A549 (cell line): ENCODE measurements around the gene MAML2. TPM values are rescaled to one million over a fixed set of nuclear protein-coding genes. Genes with fewer than 3 reads are reported as not detected.

Source experiments
- ATAC-seq, 2 experiments: fragments of 200-7000 bp in 1 of 2; fragments of >200 bp in 1 of 2; cut with Nextera tagmentation in 1 of 2; cut with Tn5 transposase in 1 of 2; 3 replicates each; pipeline versions ENCODE4 v1.8.0 to v1.9.1; 2018 to 2020; ENCODE audit warnings: mild to moderate bottlenecking in 1 of 2, moderate library complexity in 1 of 2
- CTCF ChIA-PET: fragments of 300-600 bp; sonication (Branson Sonifier 250); formaldehyde crosslinking; extraction: SDS; loops from one replicate; lab custom pipeline; 2021; ENCODE audit warnings: antibody characterized with exemption, inconsistent platforms; lab: Yijun Ruan, JAX
- POLR2A ChIA-PET: fragments of 350-600 bp; formaldehyde crosslinking; extraction: SDS; loops from one replicate; lab custom pipeline; 2021; ENCODE audit warnings: antibody characterized with exemption, inconsistent platforms; lab: Yijun Ruan, JAX
- DNase-seq, 2 experiments: peaks; one replicate each; pipeline versions ENCODE4 v3.0.0 to v3.0.0-alpha.2; 2011 to 2016; ENCODE audit warnings: low read depth in 1 of 2, low spot score in 1 of 2
- FAIRE-seq: peaks from 2 replicates; lab custom pipeline; 2011; peaks lifted over from hg19 to GRCh38; lab: Jason Lieb, UNC
- H3K27ac ChIP-seq, 2 experiments: fragments of >200 bp; sonication (Bioruptor Twin); formaldehyde crosslinking; 3 replicates each; pipeline ENCODE4 v1.5.1; 2016 to 2017
- H3K4me1 ChIP-seq: fragments of >200 bp; sonication (Bioruptor Twin); formaldehyde crosslinking; 3 replicates; pipeline ENCODE4 v1.6.1; 2016
- H3K4me2 ChIP-seq: fragments of >200 bp; sonication (Bioruptor Twin); formaldehyde crosslinking; 3 replicates; pipeline ENCODE4 v1.6.1; 2016
- H3K4me3 ChIP-seq: fragments of >200 bp; sonication (Bioruptor Twin); formaldehyde crosslinking; 3 replicates; pipeline ENCODE4 v1.5.1; 2016
- H3K9me3 ChIP-seq: fragments of >200 bp; sonication (Bioruptor Twin); formaldehyde crosslinking; 3 replicates; pipeline ENCODE4 v1.6.1; 2016
- CBX2 ChIP-seq: fragments of 200-600 bp; sonication (generic); IDR thresholded peaks from 2 replicates; pipeline ENCODE4 v1.6.1; 2016; ENCODE audit warnings: low read depth, mild to moderate bottlenecking, borderline replicate concordance
- CEBPB ChIP-seq, 2 experiments: fragments of >200 bp in 1 of 2; sonication (Bioruptor Twin) in 1 of 2; formaldehyde crosslinking in 1 of 2; IDR thresholded peaks; 2 replicates each; pipeline ENCODE4 v1.6.1; 2012 to 2016
- CHD2 ChIP-seq: fragments of 150-350 bp; IDR thresholded peaks from 2 replicates; pipeline ENCODE4 v1.6.1; 2014; ENCODE audit warnings: low read length; ENCODE audit not compliant: partially characterized antibody
- EHF ChIP-seq: fragments of 250-450 bp; sonication (Bioruptor Pico); IDR thresholded peaks from 2 replicates; pipeline ENCODE4 v1.5.0; 2020; ENCODE audit warnings: mild to moderate bottlenecking
- EHMT2 ChIP-seq: fragments of 200-600 bp; sonication (generic); IDR thresholded peaks from 2 replicates; pipeline ENCODE4 v1.6.1; 2016; ENCODE audit warnings: antibody characterized with exemption, low read depth, mild to moderate bottlenecking, moderate library complexity
- EP300 ChIP-seq, 2 experiments: fragments of >200 bp; sonication (Bioruptor Twin); formaldehyde crosslinking; IDR thresholded peaks; 2 replicates in 1 of 2; 3 replicates in 1 of 2; pipeline ENCODE4 v1.6.1; 2016 to 2017
- FOSL2 ChIP-seq, 2 experiments: fragments of 450-650 bp in 1 of 2; fragments of >200 bp in 1 of 2; sonication (Bioruptor Twin) in 1 of 2; formaldehyde crosslinking; IDR thresholded peaks; 2 replicates each; pipeline versions ENCODE4 v1.5.0 to v1.6.1; 2016 to 2020; ENCODE audit warnings: mild to moderate bottlenecking in 1 of 2, moderate library complexity in 1 of 2
- HDAC2 ChIP-seq: fragments of 200-600 bp; sonication (generic); IDR thresholded peaks from 2 replicates; pipeline ENCODE4 v1.6.1; 2016
- HOXA7 ChIP-seq: fragments of 250-450 bp; sonication (Bioruptor Pico); IDR thresholded peaks from 2 replicates; pipeline ENCODE4 v1.5.0; 2020; ENCODE audit warnings: mild to moderate bottlenecking, moderate library complexity
- HOXB13 ChIP-seq: fragments of 250-450 bp; sonication (Bioruptor Pico); IDR thresholded peaks from 2 replicates; pipeline ENCODE4 v1.5.0; 2020; ENCODE audit warnings: low read depth, mild to moderate bottlenecking, moderate library complexity
- JUNB ChIP-seq: fragments of >200 bp; sonication (Bioruptor Twin); formaldehyde crosslinking; IDR thresholded peaks from 2 replicates; pipeline ENCODE4 v1.6.1; 2016
- MAFK ChIP-seq: fragments of 450-650 bp; IDR thresholded peaks from 2 replicates; pipeline ENCODE4 v1.6.1; 2014; ENCODE audit not compliant: partially characterized antibody
- NR3C1 ChIP-seq: fragments of >200 bp; sonication (Bioruptor Twin); formaldehyde crosslinking; IDR thresholded peaks from 3 replicates; pipeline ENCODE4 v1.6.1; 2017
- PHF8 ChIP-seq: fragments of 200-600 bp; sonication (generic); IDR thresholded peaks from 2 replicates; pipeline ENCODE4 v1.6.1; 2016; ENCODE audit warnings: low read depth, mild to moderate bottlenecking, antibody characterized with exemption, moderate library complexity, borderline replicate concordance
- RAD21 ChIP-seq, 2 experiments: fragments of >200 bp in 1 of 2; sonication (Bioruptor Twin) in 1 of 2; formaldehyde crosslinking in 1 of 2; IDR thresholded peaks in 1 of 2; conservative IDR thresholded peaks in 1 of 2; 2 replicates in 1 of 2; 3 replicates in 1 of 2; pipeline ENCODE4 v1.6.1; 2012 to 2018; ENCODE audit warnings: inconsistent platforms in 1 of 2
- RCOR1 ChIP-seq: fragments of 150-350 bp; IDR thresholded peaks from 2 replicates; pipeline ENCODE4 v1.6.1; 2014; ENCODE audit warnings: antibody characterized with exemption, low read length, low read depth
- RNF2 ChIP-seq: fragments of 200-600 bp; sonication (generic); IDR thresholded peaks from 2 replicates; pipeline ENCODE4 v1.6.1; 2016; ENCODE audit warnings: low read depth, mild to moderate bottlenecking, antibody characterized with exemption, moderate library complexity, borderline replicate concordance
- TFCP2L1 ChIP-seq: fragments of 250-450 bp; sonication (Bioruptor Pico); IDR thresholded peaks from 2 replicates; pipeline ENCODE4 v1.5.0; 2021; ENCODE audit warnings: mild to moderate bottlenecking
- TP53 ChIP-seq: fragments of 250-450 bp; sonication (Bioruptor Pico); IDR thresholded peaks from 2 replicates; pipeline ENCODE4 v1.5.0; 2021; ENCODE audit warnings: mild to moderate bottlenecking, moderate library complexity
- ZNF302 ChIP-seq: fragments of 250-450 bp; sonication (Bioruptor Pico); IDR thresholded peaks from 2 replicates; pipeline ENCODE4 v1.9.0; 2021; ENCODE audit warnings: inconsistent platforms, mild to moderate bottlenecking, moderate library complexity
- WGBS: methylation state at CpG from one replicate; pipeline ENCODE4 v1.1.6; 2017; ENCODE audit errors: missing lambda C conversion rate; 5-methylcytosine and 5-hydroxymethylcytosine counted together
- polyA plus RNA-seq, 4 experiments: library from polyadenylated mRNA; depleted of rRNA in 3 of 4; stranded (reverse); fragments of >200 nt; fragmentation: RNase III in 1 of 4; extraction: RNeasy Plus Mini Kit Qiagen cat#74134 plus additional on column Dnase treatment in 1 of 4; gene quantifications; 2 replicates in 3 of 4; 3 replicates in 1 of 4; pipeline ENCODE4 v1.2.3, GENCODE V29; 2011 to 2017
- TF ChIP-seq, protein P1 (sequence below): fragments of 250-450 bp; sonication (Bioruptor Pico); IDR thresholded peaks from 2 replicates; pipeline ENCODE4 v1.5.0; 2021; ENCODE audit warnings: mild to moderate bottlenecking, moderate library complexity, borderline replicate concordance
- TF ChIP-seq, protein P2 (sequence below): fragments of 250-450 bp; sonication (Bioruptor Pico); IDR thresholded peaks from 2 replicates; pipeline ENCODE4 v1.5.0; 2020; ENCODE audit warnings: low read depth, mild to moderate bottlenecking, moderate library complexity
- TF ChIP-seq, protein P3 (sequence below): IDR thresholded peaks from 2 replicates; pipeline ENCODE4 v1.6.1; 2012
- TF ChIP-seq, protein P4 (sequence below): fragments of 450-650 bp; IDR thresholded peaks from 2 replicates; pipeline ENCODE4 v1.6.1; 2014; ENCODE audit warnings: antibody characterized with exemption
- TF ChIP-seq, protein P5 (sequence below): fragments of 150-350 bp; IDR thresholded peaks from 2 replicates; pipeline ENCODE4 v1.6.1; 2014; ENCODE audit warnings: low read depth, mild to moderate bottlenecking, low read length
- TF ChIP-seq, protein P6 (sequence below): fragments of >200 bp; sonication (Bioruptor Twin); formaldehyde crosslinking; IDR thresholded peaks from 2 replicates; pipeline ENCODE4 v1.6.1; 2016

MAML2 gene
- polyA plus RNA-seq, 2 of the 4 experiments (the other 2 are of a cell fraction): 1.5 to 2.5 TPM

DNA sequence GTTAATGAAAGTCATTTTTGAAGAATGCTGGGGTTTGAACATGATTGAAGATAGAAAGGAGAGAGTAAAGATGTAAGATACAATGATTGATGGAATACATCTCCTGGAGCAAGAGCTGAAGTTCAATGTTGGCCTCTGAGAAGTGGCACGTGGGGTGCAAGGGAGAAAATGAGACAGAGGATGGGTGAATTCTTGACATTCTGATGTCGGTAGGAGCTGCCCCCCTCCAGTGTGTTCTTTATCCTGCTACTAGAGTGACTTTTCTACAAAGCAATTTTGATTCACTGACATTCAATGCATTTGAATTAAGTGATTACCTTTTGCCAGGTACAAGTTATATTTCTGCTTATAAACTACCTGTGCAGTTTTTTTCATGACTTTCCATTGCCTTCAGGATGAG, 260.1 kb downstream of the MAML2 start:
- CTCF ChIA-PET: interaction anchor here (1.7 kb wide), 1 partner anchor 28 kb away, joined by 4 read pairs; no protein-coding TSS in a partner anchor
- H3K27ac ChIP-seq: no peak overlapping the region
- H3K4me1 ChIP-seq: no peaks in the 10 kb centered on the region
- no peak overlapping the region for H3K4me2 ChIP-seq
- no peak overlapping the region for H3K4me3 ChIP-seq
- POLR2A ChIA-PET: no interaction called here
- WGBS: 87% methylated on average over 2 of the region's 2 CpGs
- FAIRE-seq (no peak), ATAC-seq (no peak), DNase-seq (no peak)
- H3K9me3 ChIP-seq: no peaks in the 10 kb centered on the region
- TF ChIP-seq NR3C1 (no peak), MAFK (no peak), TP53 (CRISPR knock-in tag) (no peak), RCOR1 (no peak), RNF2 (no peak), HOXA7 (no peak), TFCP2L1 (CRISPR knock-in tag) (no peak), HOXB13 (CRISPR knock-in tag) (no peak), RAD21 (conservative IDR thresholded peaks at IDR 0.05 in 1 of 2, IDR thresholded peaks at IDR 0.05 in 1 of 2) (no peak), CEBPB (IDR thresholded peaks at IDR 0.05) (no peak), ZNF302 (CRISPR knock-in tag) (no peak)
- TF ChIP-seq, protein P1, sequence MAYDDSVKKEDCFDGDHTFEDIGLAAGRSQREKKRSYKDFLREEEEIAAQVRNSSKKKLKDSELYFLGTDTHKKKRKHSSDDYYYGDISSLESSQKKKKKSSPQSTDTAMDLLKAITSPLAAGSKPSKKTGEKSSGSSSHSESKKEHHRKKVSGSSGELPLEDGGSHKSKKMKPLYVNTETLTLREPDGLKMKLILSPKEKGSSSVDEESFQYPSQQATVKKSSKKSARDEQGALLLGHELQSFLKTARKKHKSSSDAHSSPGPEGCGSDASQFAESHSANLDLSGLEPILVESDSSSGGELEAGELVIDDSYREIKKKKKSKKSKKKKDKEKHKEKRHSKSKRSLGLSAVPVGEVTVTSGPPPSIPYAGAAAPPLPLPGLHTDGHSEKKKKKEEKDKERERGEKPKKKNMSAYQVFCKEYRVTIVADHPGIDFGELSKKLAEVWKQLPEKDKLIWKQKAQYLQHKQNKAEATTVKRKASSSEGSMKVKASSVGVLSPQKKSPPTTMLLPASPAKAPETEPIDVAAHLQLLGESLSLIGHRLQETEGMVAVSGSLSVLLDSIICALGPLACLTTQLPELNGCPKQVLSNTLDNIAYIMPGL (CRISPR knock-in tag): no peak
- TF ChIP-seq, protein P2, sequence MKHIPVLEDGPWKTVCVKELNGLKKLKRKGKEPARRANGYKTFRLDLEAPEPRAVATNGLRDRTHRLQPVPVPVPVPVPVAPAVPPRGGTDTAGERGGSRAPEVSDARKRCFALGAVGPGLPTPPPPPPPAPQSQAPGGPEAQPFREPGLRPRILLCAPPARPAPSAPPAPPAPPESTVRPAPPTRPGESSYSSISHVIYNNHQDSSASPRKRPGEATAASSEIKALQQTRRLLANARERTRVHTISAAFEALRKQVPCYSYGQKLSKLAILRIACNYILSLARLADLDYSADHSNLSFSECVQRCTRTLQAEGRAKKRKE (CRISPR knock-in tag): no peak
- TF ChIP-seq, protein P3, sequence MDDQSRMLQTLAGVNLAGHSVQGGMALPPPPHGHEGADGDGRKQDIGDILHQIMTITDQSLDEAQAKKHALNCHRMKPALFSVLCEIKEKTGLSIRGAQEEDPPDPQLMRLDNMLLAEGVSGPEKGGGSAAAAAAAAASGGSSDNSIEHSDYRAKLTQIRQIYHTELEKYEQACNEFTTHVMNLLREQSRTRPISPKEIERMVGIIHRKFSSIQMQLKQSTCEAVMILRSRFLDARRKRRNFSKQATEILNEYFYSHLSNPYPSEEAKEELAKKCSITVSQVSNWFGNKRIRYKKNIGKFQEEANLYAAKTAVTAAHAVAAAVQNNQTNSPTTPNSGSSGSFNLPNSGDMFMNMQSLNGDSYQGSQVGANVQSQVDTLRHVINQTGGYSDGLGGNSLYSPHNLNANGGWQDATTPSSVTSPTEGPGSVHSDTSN: no peak
- TF ChIP-seq, protein P4, sequence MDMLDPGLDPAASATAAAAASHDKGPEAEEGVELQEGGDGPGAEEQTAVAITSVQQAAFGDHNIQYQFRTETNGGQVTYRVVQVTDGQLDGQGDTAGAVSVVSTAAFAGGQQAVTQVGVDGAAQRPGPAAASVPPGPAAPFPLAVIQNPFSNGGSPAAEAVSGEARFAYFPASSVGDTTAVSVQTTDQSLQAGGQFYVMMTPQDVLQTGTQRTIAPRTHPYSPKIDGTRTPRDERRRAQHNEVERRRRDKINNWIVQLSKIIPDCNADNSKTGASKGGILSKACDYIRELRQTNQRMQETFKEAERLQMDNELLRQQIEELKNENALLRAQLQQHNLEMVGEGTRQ: no peak

DNA sequence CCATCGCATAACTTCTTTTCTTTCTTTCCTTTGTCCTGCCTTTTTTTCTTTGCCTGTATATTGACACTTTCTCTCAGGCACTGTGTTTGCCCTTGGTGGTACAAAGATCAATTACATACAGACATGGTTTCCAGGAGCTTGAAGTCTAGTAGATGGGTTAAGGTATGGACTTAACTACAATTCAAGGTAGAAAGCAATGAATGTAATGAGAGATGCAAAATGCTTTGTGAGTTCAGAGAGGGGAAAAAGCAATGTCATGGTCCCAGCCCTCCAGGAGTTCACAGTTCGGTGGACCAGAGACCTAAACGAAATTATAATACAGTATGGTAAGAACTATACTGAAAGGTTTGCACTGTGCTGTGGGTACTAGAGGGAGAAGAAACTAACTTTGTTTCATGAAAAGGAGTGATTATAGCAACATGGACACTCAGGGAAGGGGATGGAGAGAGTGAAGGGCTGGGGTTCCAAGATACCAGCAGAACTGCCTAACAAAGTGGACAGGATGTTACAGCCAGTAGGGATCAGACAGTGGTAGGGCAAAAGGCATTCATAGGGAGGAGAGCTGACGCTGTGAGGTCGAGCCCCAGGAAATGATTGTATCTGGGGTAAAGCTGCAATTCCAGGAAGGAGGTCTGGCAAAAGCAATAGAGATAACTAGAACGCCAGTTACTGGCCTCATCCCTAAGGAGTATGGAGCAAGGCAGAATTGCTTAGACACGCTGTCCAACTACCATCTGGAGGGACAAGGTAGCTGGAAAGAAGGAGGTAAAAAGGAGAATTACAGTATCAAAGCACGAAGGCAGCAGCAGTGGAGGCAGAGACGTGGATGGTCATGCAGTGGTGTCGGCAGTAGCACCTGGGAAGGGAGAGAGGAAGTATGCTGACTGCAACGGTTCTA, 260.7 kb downstream of the MAML2 start:
- POLR2A ChIA-PET: no interaction called here

More for the DNA sequence above, 260.7 kb downstream of the MAML2 start:
- Histone ChIP-seq H3K4me2 (no peak overlapping the region), H3K4me3 (no peak overlapping the region), H3K4me1 (no peaks in the 10 kb centered on the region), H3K9me3 (no peaks in the 10 kb centered on the region), H3K27ac (no peak overlapping the region)
- FAIRE-seq (no peak), ATAC-seq (no peak), DNase-seq (no peak)
- CTCF ChIA-PET: interaction anchor here (1.7 kb wide), 1 partner anchor 27 kb away, joined by 4 read pairs; no protein-coding TSS in a partner anchor
- TF ChIP-seq, protein P5, sequence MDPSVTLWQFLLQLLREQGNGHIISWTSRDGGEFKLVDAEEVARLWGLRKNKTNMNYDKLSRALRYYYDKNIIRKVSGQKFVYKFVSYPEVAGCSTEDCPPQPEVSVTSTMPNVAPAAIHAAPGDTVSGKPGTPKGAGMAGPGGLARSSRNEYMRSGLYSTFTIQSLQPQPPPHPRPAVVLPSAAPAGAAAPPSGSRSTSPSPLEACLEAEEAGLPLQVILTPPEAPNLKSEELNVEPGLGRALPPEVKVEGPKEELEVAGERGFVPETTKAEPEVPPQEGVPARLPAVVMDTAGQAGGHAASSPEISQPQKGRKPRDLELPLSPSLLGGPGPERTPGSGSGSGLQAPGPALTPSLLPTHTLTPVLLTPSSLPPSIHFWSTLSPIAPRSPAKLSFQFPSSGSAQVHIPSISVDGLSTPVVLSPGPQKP: no peak
- TF ChIP-seq TFCP2L1 (CRISPR knock-in tag) (no peak), EP300 (IDR thresholded peaks at IDR 0.05) (no peak), PHF8 (no peak), CHD2 (no peak), JUNB (no peak), EHMT2 (no peak), FOSL2 (IDR thresholded peaks at IDR 0.05) (no peak), FOSL2 (CRISPR knock-in tag; IDR thresholded peaks at IDR 0.05) (no peak), CBX2 (no peak), HDAC2 (no peak), EHF (CRISPR knock-in tag) (no peak)
- TF ChIP-seq, protein P6, sequence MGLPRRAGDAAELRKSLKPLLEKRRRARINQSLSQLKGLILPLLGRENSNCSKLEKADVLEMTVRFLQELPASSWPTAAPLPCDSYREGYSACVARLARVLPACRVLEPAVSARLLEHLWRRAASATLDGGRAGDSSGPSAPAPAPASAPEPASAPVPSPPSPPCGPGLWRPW: no peak
- TF ChIP-seq, protein P4: no peak
- 82% methylated on average over 11 of the region's 11 CpGs for WGBS
